HG02759 (cell line): ENCODE data around the gene SLC35F3.
"Not testable (repeated sequence)": the region's sequence is repeated elsewhere in the genome, so short reads cannot be mapped to it uniquely, and the experiment has no call there.

Experiments used
- ATAC-seq: cut with Tn5 transposase; IDR thresholded peaks from one replicate; pipeline ENCODE4 v1.9.1; 2021; ENCODE audit warnings: mild to moderate bottlenecking, moderate library complexity; ENCODE audit not compliant: unreplicated experiment

Gene SLC35F3

DNA sequence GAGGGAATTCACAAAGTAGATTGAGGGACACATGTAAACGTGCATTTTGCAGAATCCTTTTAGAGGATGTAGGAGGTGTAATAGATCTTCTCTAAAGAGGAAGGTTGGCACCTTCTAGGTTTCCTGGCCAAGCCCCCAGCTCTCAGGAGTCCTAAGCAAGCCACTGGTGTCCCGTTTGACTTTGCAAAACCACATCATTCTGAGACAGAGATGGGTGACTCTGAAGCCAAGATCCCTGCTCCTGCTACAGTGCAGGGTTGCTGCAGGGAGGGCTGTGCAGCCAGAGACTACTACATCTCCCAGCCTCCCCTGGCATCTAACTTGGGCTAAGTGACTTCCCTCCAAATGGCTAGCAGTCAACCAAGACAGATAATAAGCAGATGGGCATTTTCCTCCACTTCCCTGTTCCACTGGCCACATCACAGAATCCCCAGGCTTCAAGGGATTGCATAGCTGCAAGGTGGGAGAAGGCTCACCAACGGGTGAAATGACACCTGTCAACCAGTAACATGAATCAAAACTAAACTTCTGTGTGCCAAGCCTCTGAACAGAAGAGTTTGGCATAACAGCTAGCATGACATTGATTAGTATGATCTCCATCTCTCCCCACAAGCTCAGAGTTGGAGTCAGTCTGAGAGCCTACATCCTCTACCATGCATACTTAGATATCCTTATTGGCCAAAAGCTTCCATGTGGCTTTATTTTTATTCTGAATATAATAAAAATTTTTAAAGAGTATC, 339.2 kb downstream of the SLC35F3 start:
- ATAC-seq: no peak

DNA sequence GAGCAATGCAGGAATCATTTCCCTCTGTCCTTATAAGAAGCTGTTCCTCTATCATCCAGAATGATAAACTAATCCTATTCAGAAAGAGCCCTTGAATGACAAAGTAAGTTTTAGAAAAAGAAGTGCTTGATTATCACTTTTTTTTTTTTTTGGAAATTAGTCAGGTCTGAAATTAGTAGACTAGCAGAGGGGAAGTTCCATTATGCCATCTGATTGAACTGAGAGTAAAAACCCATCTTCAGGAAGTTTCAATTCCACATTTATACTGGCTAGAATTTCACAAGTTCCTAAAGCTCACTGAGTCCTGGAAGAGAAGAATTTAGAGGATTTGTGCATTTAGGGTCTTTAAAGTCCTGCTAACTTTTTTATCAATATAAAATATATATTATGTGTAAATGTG, 340.0 kb downstream of the SLC35F3 start:
- no peak for ATAC-seq

DNA sequence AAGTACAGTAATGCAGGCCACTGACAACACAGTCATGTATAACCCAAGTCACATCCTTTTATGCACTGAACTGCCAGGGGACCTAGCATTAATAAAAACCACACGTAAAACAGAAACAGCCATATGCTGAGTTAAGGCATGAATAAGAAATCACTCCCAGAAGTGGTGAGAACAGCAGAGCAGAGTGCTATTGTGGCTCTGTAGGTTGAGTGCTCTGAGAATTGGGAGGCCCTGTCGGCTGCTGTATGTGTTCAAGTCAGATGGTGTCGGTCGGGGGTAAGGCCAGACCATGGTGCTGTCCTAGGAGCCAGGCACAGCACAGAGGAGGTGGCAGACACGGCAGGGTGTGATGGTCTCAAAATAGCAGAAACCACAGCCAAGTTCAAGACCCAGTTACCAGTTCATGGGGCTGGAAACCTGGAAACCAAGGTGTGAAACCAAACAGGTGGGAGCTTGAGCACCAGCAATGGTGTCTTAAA, 342.2 kb downstream of the SLC35F3 start:
- peak; percentile 86 for ATAC-seq

DNA sequence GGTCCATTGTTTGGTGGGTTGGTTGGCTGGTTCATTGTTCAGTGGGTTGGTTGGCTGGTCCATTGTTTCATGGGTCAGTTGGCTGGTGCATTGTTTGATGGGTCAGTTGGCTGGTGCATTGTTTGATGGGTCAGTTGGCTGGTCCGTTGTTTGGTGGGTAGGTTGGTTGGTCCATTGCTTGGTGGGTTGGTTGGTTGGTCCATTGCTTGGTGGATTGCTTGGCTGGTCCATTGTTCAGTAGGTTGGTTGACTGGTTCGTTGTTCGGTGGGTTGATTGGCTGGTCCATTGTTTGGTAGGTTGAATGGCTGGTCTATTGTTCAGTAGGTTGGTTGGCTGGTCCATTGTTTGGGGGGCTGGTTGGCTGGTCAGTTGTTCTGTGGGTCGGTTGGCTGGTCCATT, 343.3 kb downstream of the SLC35F3 start:
- ATAC-seq: not testable (repeated sequence)

DNA sequence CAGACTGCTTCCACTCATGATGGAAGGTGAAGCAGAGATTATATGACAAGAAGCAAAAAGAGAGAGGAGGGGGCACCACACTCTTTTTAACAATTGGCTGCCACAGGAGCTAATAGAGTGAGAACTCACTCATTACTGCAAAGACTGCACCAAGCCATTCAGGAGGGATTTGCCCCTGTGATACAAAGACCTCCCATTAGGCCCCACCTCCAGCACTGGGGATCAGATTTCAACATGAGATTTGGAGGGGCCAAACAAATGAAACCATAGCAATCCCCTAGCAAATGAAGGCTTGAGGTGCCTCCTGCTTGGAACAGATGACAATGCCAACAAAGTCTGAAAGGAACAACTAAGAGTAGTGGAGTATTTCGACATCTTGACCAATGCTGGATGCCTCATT, 346.3 kb downstream of the SLC35F3 start:
- no peak for ATAC-seq

DNA sequence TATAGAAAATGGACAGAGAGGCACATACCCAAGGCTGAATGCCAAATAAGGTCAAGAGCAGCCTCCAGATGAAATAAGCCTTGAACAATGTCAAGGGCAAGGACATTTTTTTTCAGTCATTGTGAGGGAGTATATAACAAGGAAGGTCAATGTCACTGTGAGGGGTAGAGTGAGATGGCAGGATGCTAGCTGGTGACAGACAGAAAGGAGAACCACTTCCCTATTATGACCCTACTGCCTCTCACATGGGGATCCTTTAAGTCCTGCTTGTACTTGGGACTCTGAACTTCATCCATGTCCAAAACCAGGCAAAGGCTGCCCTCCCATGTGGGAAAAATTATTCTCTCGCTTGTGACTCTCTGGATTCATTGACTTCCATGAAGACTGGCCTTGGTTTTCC, 349.3 kb downstream of the SLC35F3 start:
- no peak for ATAC-seq

DNA sequence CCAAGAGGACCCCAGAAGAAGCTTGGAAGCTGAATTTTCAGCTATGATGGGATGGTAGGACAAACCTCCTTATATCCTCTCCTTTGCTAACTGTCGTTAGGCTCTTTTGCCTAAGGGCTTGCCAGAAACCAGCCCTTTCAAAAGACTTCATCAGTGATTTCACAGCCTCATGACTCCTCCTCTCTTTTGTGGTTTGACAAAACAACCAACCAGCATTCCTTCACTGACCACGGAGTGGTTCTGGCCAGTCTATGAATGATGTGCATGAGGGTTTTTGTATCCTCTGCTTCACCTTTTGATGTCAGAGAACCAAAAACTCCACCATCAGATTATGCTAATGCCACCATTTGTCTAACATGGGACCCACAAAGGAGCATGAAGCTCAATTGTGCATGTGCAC, 351.9 kb downstream of the SLC35F3 start:
- ATAC-seq: no peak

DNA sequence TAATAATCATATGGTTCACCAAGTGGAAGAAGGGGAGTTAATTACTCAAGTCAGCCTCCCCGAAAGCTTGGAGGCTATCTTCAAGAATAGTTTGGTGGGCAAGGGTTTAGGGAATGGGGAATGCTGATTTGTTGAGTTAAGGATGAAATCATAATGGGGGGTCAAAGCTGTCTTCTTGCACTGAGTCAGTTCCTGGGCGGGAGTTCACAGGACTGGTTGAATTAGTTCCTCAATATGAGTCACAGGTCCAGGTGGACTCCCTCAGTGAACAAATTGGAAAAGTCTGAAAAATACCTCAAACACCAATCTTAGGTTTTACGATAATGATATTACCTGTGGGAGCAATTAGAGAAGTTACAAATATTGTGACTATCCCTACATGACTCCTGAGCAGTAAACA, 353.6 kb downstream of the SLC35F3 start:
- ATAC-seq: no peak

DNA sequence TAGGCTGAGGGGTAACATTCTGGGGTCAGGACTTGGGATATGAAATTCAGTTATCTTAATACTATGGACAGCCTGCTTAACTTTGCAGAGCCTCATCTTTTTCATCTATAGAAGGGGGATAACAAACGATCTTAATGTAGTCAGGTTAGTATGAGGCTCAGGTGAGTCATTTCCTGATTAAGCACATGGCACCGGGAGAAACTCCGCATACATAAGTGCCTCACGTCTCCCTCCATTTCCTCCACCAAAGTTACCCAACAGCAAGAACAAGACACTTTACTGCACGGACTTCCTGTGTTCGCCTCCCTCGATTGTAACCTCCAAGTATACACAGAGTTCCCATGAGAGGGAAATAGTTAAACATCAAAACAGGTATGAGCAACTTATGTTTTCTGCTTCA, 356.1 kb downstream of the SLC35F3 start:
- no peak for ATAC-seq

DNA sequence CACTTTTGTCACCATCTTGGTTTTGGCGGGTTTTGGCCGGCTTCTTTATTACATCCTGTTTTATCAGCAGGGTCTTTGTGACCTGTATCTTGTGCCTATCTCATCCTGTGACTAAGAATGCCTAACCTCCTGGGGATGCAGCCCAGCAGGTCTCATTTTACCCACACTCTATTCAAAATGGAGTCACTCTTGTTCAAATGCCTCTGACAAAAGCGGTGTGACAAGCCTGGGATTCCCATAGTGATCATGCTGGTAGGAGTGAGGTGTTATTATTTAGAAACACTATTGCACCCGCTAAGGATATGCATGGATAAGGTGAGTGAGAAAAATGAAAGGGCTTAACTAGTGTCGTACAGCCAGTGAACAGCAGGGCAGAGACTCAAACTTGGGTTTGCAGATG, 357.1 kb downstream of the SLC35F3 start:
- ATAC-seq: no peak

DNA sequence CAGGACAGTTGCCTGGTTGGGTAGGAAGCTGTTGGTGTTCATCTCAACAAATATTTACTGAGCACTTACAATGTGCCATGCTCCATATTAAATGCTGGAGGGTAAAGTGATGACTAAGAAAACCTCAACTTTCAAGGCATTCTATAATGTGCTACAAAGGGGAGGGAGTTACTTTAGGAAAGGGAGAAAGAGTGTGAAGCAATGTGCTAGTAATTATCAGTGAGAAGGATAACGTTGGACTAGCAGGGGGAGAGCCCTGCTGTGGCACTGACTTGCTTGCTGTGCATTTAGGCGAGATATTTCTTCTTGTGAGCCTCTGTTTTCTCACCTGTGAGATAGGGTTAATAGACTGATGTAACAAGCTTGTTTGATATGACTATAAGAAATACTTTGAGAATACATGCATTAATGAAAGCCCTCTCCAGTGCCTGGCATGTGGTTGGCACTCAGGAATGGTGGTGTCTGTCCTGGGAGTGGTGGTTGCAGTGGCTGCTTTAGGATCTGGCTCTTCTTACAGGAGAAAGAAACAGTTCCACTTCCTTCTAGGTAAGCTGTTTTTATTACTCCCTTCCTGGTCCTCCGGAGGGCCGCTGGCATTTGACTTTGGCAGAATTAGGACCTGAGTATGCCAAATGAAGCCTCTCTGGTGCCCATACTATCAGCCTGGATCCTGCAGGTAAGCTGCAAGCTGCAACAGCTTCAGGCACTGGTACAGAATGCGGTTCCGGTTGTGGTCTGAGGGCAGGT, 357.7 kb downstream of the SLC35F3 start:
- ATAC-seq: no peak

DNA sequence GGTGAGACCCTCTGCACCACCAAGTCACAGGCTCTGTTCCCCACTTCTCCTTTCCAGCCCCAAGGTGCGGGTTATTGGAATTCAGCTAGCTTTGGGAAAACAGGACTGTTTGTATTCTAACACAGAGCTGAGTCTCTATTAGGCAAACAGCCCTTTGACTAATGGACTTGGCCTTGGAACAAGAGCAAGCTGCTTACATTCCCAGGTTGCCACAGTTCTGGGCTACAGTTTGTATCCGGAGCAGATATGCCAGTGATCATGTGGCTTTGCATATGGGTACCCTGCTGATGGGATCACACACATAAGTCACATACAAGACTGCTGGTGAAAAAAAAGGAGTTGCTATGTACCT, 358.3 kb downstream of the SLC35F3 start:
- ATAC-seq: no peak

DNA sequence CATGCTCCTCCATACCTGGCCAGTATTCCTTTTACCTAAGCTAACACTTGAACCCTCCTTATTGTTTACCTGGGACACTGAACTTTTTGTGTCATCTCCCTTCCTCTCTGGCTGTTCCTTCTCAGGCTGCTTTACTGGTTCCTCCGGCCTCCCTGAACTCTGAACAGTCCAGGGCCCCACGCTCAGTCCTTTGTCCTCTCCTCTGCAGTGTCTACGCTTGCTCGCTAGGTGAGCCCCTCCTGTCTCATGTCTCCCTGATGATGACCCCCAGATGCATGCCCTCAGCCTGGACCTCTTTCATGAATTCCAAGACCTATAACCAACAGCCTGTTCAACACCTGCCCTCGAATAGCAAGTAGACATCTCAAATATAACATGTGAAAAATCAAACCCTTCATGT, 360.4 kb downstream of the SLC35F3 start:
- ATAC-seq: no peak

DNA sequence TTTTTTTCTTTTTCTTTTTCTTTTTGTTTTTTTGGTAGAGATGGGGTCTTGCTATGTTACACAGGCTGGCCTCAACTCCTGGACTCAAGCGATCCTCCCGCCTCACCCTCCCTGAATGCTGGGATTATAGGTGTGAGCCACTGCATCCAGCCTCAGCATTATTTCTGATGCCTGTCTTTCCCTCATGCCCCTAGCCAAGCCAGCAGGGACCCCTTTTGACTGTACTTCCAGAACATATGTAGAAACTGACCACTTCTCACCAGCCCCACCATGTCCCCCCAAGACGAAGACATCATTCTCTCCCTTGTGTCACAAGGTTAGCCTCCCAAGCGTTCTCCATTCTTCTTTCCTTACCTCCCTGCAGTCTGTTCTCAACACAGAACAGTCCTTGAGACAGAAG, 360.8 kb downstream of the SLC35F3 start:
- ATAC-seq: no peak

DNA sequence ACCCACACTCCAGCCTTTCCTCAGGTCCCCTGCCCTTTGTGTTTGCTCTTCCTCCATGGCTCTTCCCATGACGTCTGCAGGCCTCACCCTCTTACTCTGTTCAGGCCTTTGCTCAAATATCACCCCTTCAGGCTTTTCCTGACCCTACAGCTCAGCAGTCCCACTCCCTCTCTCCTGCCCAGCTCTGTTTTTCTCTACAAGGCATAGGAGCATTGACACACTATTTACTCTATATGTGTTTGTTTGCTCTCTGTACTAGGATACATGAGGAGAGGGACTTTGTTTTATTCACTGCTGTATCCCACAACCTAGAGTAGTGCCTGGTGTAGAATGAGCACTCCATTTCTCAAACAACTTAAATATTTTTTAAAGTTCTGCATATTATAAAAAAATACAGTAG, 361.4 kb downstream of the SLC35F3 start:
- ATAC-seq: no peak

DNA sequence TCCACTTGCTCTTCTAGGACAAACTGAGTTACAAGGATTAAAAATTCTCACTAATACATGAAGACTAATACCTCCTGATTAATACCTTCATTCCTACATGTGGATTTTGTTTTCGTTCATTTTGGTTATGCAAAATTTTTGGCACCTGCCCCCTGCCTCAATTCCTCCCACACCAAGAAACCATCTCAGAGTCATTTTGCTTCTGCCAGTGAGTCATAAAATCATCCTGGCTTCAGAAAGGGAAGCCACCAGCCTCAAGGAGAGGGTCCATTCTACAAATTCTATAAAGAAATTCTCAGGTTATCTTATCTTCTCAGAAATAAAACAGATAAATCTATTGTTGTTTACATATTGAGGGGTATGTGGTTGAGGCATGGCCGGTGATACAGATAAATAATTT, 365.6 kb downstream of the SLC35F3 start:
- ATAC-seq: no peak

DNA sequence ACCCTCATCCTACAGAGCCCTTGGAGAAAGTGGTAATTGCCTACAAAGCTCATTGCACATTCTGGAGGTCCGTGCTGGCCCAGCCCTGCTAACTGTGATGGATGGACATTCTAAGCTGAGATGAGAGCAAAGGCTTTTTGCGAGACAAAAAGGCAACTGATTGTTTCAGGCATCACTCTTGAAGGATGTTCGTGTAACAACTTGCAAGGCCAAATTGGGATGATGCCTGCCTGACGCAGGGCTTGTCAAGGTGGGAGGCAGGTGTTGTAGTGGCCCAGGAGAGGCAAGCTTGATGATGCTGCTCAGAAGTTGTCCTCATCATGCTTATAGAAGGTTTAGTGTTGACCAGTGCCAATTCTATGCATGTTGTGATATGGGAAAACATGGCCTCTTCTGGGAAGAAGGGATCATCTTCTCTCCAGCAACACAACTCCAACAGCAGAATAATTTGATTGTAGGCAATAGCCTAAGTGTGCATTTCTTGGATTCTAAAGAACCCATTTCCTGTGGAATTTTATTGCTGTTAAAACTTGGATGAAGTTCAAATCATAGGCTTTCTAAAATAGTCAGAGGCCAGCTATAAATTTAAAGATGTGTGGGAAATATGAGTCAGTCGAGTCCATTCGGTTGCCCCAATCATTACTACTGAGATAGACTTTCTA, 366.2 kb downstream of the SLC35F3 start:
- no peak for ATAC-seq

DNA sequence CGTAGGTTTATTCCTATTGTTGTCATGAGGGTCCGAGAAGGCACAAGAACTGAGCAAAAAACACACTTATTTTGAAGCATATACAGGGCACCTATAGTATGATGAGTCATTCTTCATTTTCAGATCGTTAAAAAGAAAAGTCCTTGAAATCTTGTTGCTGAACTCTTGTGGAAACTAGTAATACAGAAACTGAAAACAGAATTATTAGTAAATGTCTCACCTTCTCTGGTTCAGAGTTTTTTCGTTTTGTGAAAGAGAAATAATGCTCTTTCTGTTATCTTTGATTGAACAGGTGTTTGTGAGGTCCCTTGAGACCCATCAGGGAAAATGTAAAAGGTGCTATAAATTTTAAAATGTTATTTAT, 366.7 kb downstream of the SLC35F3 start:
- peak; percentile 93 for ATAC-seq

DNA sequence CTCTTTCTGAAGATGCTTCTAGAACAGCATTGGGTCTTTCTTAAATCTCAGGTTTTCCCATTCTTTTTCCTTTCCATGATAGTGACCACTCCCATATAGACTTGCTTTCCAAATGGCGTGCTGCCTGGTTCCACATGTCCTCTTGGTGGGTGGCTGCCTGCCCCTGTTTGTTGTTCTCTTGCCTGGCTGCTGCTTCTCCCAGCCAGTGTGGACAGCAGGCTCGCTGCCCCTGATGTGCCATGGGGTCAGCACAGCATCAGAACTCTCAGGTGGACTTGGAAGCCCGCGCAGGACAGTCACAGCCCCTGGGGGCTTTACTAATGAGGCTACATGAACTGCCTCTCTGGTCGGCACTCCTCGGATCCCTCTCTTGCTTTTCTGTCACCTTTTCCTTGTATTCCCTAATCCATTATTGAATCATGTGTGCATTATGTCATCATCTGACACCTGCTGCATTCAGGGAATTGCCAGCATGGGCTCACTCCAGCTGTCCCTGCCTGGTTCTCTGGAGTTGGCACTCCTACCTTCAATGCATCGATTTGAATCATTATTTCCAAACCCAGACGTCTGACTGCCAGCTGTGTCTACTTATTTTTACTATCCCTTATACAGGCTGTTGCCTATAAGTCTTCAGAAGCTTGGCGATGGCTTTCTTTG, 368.3 kb downstream of the SLC35F3 start:
- ATAC-seq: no peak

DNA sequence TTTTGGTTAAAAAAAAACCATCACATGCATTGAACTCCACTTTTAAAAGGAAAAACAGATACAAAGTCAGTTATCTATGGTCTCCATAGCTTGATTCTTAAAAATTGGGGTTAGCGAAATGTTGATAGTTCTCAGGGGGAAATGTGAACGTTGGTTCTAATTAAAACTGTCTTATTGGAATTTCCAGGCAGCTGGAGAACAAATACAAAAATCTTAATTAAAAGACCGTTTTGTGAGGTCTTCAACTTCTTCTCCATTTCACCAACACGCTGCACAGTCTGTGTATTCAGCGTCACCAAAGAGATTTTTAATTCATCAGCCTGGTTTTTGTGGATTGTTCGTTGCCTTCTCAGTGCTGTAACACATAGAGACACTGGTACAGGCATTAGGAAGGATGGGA, 369.5 kb downstream of the SLC35F3 start:
- no peak for ATAC-seq

DNA sequence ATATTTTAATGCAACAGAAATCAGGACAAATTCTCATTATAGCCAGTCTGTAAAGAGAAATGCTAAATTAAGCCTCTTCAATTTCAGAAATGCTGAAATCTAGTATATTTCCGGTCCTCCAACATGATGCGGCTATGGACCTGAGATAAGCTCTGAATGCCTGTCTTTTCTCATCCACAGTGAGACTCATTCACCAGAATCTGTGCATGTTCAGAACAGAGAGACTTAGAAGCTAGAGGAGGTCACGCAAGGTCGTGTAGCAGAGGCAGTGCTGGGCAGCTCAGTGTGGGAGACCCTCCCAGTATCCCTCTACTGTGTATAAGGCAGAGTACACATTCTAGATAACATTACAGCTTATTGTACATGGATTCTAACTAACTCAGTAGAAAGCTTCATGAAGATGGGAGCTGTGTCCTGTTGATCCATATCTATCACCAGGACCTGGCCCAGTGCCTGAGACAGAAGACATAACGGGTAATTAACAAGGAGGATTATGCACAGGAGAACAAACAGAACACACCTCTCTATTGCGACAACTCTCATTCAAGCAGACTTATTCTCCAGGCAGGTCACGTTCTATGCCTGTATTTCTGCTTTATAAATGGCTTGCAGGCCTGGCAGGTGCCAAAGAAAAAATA, 371.8 kb downstream of the SLC35F3 start:
- no peak for ATAC-seq
